EL (cell line): ENCODE data around the gene REV1.

Experiments used
- DNase-seq: peaks from one replicate; pipeline ENCODE4 v3.0.0-alpha.2; 2016

REV1 gene

GRCh38 chr2:99444222-99444621 is 45.6 kb downstream of the REV1 start:
- DNase-seq = no peak

- no peak for DNase-seq
Measured at GRCh38 chr2:99442837-99443236, 47.0 kb downstream of the REV1 start.

DNA sequence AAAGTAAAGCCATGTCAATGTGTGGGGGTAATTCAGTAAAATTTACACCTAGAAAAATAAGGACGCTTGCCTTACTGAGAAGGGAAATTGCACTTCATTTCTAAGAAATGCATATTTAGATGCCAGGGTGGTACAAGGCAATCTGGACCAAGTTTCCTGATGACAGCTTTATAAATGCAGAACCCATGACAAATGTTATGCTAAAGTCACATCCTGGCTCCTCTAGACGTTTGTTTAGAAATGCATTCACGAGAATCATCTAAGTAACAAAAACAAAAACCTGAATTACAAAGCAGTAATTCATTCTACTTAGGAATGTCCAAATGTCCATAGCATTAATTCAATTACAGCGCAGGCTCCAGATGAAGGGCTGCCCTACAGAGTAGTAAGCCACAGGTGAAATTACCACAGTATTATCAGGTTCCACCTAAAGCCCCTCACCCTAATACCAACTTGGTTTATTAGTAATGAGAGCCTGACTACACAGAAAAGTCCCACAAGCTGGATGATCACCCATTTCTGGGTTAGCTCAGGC is 49.8 kb downstream of the REV1 start:
- no peak for DNase-seq

DNA sequence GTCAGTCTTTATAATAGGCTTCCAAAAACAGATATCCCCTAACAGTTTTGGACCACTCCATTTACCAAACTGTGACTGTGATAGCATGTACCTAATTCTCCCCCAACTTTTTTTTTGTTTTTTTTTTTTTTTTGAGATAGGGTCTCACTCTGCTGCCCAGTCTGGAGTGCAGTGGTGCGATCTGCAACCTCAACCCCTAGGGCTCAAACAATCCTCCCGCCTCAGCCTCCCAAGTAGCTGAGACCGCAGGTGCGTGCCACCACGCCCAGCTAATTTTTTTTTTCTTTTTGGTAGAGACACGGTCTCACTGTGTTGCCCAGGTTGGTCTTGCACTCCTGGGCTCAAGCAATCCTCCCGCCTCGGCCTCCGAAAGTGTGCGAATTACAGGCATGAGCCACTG is 52.9 kb downstream of the REV1 start:
- no peak for DNase-seq

GRCh38 chr2:99433340-99433739 is 56.5 kb downstream of the REV1 start:
- no peak for DNase-seq

GRCh38 chr2:99431587-99432275 is 58.1 kb downstream of the REV1 start:
- no peak for DNase-seq

DNA sequence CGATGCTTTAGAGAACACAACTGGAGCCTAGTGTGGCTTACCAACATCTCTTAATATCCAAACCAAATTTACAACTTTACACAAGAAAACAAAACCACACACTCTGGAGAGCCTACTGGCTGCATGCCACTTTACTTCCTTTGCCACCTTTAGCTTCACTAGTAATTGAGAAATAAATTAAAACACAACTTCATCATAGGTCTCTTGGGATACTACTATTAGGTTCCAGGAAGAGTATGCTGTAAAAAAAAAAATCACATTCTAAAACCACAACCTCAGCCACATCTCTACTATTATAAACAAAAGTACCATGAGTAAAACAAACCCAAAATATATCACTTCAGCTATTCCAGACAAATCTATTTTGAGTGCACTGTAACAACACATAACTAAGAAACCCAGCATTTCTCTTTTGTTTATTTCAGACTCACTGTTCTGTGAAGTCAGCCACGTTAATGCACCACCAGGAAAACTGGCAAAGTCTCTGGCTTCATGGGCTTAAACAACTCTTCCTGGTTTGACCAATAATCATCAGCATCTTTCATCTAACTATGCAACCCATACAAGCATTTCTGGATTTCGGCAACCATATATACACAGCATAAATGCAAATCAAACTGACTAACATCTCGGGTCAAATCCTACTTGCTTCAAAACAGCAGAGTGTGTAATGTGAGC is 59.1 kb downstream of the REV1 start:
- peak; percentile 13 for DNase-seq

DNA sequence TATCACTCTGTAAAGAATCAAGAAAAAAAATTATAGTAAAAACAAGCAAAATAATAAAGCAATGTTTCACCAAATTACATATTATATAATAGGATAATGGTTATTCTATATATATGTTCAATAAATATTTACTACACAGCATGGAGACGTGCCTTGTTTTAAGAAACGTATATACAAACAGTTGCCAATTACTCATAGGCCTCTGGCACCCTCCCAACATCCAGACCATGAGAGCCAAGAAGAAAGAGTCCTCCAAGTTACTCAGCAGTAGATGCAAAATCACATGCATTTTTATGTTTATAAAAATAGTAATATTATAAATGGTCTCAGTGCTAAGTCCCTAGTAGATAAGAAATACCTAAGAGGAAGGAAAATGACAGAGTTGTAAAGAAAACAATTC is 64.8 kb downstream of the REV1 start:
- DNase-seq = peak; percentile 64

DNA sequence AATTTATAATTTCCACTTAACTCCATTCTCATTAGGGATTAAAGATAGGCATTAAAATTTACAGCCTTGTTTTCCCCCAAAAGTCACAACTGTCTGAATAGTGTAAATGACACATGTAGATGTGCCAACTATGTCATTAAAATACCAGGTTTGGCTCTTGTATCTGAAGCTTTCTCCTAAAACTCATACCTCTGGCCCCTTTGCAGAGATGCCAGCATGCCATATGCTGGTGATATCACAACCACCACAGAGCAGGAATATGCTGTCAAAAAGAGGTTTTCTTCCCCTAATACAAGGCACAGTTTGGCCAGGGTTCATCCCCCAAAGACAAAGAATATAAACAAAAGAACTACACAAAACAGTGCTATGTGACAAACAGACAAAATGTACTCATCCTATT is 65.4 kb downstream of the REV1 start:
- DNase-seq = no peak

DNA sequence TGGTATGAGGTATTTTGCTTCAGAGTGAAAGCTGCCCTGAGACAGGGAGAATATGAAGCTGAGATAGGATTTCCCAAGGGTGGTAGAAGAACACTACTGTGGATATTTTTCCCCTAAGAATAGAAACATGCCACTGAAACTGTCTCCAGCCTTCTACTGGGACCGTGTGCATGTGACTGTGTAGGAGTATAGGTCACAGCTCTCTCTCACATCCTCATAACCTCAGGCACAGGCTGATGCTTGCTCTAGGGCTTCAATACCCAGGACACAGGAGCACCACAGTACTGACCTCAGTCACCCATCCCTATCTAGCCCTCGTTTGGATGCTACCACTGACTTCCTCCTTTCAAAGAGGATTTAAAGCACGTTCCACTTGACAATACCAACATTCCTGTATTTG is 67.2 kb downstream of the REV1 start:
- no peak for DNase-seq

DNA sequence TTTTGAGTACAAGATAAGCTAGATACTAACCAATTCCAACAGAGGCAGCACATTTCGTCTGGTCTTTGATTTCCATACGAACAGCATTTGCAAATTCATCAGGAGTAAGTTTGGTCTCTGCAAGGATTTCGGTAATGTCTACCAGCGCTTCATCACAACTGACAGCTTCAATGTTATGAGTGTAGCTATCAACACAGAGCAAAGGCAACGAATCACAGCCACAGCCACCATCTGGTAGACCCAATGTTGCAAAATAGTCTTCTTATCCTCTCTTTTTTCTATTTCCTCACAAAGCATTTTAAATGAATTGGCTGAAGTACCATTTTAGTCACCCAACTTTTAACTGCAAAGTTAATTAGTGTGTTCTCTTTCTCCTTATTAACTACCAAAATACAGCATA is 68.3 kb downstream of the REV1 start:
- peak; percentile 29 for DNase-seq

DNA sequence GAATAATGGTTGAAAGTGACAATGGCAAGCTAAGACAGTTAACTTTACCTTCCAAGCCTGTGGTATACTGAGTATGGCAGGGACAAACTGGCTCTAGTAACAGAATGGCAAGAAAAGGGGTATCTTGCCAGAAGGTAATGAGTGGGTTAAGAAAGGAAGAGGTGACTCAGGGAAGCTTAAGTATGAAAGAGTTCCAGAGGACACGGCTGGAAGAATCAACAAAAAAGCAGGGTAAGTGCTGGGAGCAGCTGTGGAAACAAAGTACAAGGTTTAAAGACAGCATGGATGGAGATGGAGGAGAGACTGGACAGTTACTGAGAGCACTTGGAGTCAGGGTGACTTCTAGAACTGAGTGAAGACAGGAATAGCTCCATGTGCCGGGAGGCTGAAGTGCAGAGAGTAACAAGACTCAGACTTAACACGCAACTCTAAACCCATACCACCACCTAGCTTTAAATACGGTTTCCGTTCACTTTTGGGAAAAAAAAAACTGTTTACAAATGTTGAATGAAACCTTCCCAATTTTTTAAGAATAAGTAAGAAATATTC is 69.0 kb downstream of the REV1 start:
- peak; percentile 43 for DNase-seq

DNA sequence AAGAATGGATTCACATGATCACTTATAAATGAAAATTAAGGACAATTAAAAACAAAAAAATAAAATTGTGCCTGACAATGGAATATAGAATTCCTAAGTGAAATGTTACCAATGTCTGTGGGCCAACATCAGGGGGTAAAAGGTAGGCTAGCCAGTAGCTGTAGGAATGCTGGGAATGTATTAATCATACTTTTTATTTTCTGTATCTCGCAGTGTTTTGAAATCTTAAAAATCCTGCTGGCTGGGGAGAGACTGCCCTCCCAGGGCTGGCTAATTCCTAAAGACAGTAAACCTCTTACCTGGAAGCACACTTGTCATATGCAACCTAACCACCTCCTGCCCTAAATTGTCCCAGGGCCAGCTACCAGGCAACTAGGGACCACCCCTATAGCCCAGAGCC is 69.8 kb downstream of the REV1 start:
- peak; percentile 52 for DNase-seq

DNA sequence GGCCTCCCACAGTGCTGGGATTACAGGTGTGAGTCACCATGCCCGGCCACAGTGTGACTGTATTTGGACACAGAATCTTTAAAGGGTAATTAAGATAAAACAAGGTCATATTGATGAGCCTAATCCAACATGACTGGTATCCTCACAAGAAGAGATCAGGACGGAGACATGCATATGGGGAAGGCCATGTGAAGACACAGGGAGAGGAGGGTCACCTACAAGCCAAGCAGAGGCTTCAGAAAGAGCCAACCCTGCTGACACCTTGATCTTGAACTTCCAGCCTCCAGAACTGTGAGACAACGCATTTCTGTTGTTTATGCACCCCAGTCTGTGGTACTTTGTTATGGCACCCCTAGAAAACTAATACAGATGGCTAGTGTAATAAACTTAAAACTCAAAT is 72.4 kb downstream of the REV1 start:
- no peak for DNase-seq

DNA sequence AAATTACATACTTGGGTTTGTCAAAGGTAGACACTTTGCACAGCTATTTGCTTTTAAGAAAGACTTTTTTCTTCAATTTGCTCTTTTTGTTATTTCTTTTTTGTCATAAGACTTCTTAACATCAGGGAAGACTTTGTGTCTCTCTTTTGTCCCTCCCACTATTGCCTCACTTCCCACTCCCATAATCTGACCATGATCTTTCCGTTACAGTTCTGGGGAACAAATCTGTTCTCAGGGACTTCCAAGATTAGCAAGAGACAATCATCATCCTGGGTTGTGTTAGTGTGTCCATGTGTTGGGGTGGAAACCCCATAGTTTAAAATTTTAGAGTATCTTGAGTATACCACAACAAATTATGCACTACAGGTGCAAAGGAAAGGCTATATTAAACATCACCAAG is 75.3 kb downstream of the REV1 start:
- DNase-seq = no peak

GRCh38 chr2:99410276-99410675 is 79.5 kb downstream of the REV1 start:
- DNase-seq = no peak

DNA sequence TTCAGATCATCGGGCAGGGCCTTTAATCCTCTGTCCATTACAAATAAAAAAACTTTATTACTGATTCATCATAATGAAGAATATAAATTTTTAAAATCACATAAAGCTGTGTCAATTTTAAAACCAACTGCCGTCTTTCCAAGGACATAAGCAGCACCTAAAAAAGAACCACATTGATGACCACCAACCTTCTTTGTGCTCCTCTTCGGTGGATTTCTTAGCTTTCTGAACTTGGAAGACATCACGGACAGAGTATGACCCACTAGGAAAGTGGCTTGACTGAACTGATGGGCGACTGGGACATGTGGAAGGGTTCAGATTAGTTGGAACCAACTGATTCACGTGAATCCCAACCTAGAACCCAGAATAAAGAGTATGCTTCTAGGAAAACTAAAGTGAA is 83.7 kb downstream of the REV1 start:
- no peak for DNase-seq

- DNase-seq = no peak
Measured at GRCh38 chr2:99404797-99405669, 84.8 kb downstream of the REV1 start.

GRCh38 chr2:99404039-99404796 is 85.6 kb downstream of the REV1 start:
- DNase-seq = no peak

- no peak for DNase-seq
Measured at GRCh38 chr2:99403524-99403923, 86.3 kb downstream of the REV1 start.

DNA sequence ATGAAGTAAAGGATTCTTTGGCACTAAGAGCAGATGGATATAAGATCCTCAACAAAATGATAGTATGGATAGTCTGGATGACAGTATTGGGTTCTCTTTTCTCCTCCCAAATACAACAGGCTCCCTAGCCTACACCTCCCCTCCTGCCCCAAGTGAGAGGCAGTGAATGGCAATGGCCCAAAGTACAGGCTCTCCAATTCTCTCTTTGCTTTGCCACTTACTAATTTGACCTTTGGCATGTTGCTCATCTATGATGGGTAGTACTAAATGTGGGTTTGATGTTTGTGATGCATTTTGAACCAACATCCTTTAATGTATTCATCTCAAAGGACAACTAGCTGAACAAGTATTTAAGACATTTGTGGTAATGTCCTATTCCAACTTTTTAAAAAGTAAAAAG is 86.7 kb downstream of the REV1 start:
- peak; percentile 47 for DNase-seq

GRCh38 chr2:99401841-99402240 is 88.0 kb downstream of the REV1 start:
- DNase-seq = no peak

DNA sequence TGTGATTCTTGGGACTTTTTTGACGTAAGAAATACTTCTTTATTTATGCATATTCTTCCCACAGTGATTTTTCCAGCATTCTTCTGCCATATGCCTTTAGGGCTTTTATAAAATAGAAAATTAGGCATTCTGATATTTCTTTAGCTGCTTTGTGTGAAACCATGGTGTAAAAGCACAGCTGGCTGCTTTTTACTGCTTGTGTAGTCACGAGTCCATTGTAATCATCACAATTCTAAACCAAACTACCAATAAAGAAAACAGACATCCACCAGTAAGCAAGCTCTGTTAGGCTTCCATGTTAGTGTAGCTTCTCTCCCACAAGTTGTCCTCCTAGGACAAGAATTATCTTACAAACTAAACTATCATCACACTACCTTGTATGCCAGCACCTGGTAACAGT is 90.0 kb downstream of the REV1 start:
- no peak for DNase-seq
